GM21825 (cell line): ENCODE results near the gene RTKN.
"Not testable (repeated sequence)": the region's sequence is repeated elsewhere in the genome, so short reads cannot be mapped to it uniquely, and the experiment has no call there.

Experiments used
- ATAC-seq: cut with Tn5 transposase; IDR thresholded peaks from one replicate; pipeline ENCODE4 v1.9.1; 2021; ENCODE audit warnings: mild to moderate bottlenecking, moderate library complexity; ENCODE audit not compliant: unreplicated experiment

RTKN gene

GRCh38 chr2:74439803-74440377 is 1.8 kb downstream of the RTKN start:
- ATAC-seq, result no peak

GRCh38 chr2:74439373-74439772 is 2.4 kb downstream of the RTKN start:
- no peak for ATAC-seq

- no peak for ATAC-seq
Observed at GRCh38 chr2:74438248-74438647, 3.5 kb downstream of the RTKN start.

- ATAC-seq, result no peak
Observed at GRCh38 chr2:74436848-74437695, 4.7 kb downstream of the RTKN start.

GRCh38 chr2:74436111-74436805 is 5.5 kb downstream of the RTKN start:
- no peak for ATAC-seq

GRCh38 chr2:74430502-74430901 is 11.2 kb downstream of the RTKN start:
- no peak for ATAC-seq

GRCh38 chr2:74429487-74430451 is 12.0 kb downstream of the RTKN start:
- ATAC-seq, result no peak

GRCh38 chr2:74428675-74429074 is 13.1 kb downstream of the RTKN start:
- ATAC-seq, result no peak

GRCh38 chr2:74427551-74427950 is 14.2 kb downstream of the RTKN start:
- ATAC-seq, result no peak

- ATAC-seq, result no peak
Observed at GRCh38 chr2:74426181-74426758, 15.5 kb downstream of the RTKN start.

GRCh38 chr2:74425523-74425922 is 16.2 kb downstream of the RTKN start:
- no peak for ATAC-seq

GRCh38 chr2:74424995-74425406 is 16.7 kb downstream of the RTKN start:
- no peak for ATAC-seq

- ATAC-seq, result no peak
Observed at GRCh38 chr2:74424139-74424992, 17.4 kb downstream of the RTKN start.

GRCh38 chr2:74423231-74424095 is 18.3 kb downstream of the RTKN start:
- ATAC-seq, result no peak

- peak; percentile 91 for ATAC-seq
Observed at GRCh38 chr2:74421221-74421870, 20.4 kb downstream of the RTKN start, which contains the start of the genes C2orf81 and WDR54. C2orf81 (minus strand) TSS chr2:74421619; CDS start chr2:74421560, 59 bp downstream. WDR54 (plus strand) TSS chr2:74421730; CDS start chr2:74422154, 424 bp downstream.

- not testable (repeated sequence) for ATAC-seq
Observed at GRCh38 chr2:74420443-74421103, 21.2 kb downstream of the RTKN start.

GRCh38 chr2:74420006-74420405 is 21.7 kb downstream of the RTKN start:
- ATAC-seq, result no peak
